IPS-18c (cell line): ENCODE measurements around the gene VPS52.
A peak's percentile ranks its signal among the peaks of the same experiment; 100 is the strongest.
"Not testable (repeated sequence)": the region's sequence is repeated elsewhere in the genome, so short reads cannot be mapped to it uniquely, and the experiment has no call there.

Experiments used
- H3K4me3 ChIP-seq: 2 replicates; pipeline ENCODE4 v1.7.0; 2013; ENCODE audit warnings: low read depth, mild to moderate bottlenecking, low read length, moderate library complexity; ENCODE audit not compliant: insufficient read depth
- H3K9me3 ChIP-seq: one replicate; pipeline ENCODE4 v1.6.1; 2013; ENCODE audit warnings: mild to moderate bottlenecking, low read length, moderate library complexity; ENCODE audit not compliant: control insufficient read depth, insufficient read depth

The VPS52 gene

DNA sequence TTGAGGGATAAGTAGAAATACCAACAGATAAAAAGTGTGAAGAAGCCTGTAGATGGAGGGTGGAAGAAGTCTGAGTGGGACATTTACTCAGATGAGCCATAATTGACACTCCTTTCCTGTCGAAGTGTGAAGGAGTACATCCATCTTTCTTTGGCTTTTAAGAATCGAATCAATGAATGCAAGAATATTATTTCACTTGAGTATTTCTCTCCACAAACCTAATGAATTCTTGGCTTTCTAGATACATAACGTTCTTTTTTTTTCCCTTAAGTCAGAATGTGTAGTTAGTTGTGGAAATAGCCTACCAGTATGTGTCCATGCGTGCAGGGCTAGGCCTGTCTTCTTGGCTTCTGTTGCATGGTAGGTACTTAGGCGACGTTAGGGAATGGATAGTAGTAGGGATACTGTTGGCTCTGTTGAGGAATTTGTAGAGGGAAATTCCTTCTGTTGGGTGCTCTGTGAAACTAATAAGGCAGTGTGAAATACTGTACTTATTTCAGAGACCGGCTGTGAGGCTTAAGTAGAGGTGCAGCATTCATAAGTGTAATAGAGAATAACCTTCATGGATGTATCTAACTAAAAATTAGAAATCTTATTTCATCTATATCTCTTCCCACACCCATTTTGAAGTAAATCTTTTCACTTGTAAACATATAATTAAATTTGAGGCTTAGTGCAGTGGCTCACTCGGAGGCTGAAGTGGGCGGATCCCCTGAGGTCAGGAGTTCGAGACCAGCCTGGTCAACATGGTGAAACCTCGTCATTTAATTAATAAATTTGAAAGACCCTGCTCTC, 1.6 kb upstream of the VPS52 start:
- H3K4me3 ChIP-seq: peak overlapping the region; percentile 91

DNA sequence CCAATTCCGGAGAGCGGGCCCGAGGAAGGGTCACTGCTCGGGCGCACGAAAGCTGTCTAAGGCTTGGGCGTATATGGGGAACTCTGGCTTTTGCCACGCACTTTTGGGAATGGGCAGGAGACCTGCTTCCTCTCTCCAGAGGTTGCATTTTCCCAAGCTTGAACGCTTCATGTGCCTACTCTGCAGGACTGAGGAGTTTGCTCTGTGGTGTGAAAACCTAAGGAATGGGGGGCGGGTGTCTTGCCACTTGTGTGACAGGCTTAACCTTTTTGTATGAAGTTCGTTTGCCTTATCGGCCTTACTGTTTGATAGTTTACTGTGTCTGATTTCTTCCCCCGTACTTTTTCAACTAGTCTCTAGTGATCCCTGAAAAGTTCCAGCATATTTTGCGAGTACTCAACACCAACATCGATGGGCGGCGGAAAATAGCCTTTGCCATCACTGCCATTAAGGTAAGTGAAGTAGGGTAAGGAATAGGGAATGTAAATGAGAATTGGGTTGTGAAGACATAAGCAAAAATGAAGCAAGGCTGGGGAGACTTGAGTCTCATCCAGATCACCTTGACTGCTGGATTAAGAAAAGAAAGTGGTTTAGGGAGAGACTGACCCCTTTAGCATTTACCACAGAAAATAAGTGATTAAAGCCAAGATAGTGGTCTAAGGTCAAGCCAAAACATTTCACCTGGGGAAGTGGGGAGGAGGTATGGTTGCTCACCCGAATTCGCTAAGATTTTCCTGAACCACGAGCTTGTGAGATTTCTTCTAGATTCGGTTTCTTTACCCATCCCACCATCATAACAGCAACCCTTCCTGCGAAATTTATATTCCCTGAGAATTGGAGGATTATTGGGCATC, 826 bp upstream of the VPS52 start:
- Histone ChIP-seq H3K9me3 (no peaks in the 10 kb centered on the region), H3K4me3 (peak overlapping the region; percentile 91)

More for the DNA sequence above, 1.6 kb upstream of the VPS52 start:
- H3K9me3 ChIP-seq: no peaks in the 10 kb centered on the region

DNA sequence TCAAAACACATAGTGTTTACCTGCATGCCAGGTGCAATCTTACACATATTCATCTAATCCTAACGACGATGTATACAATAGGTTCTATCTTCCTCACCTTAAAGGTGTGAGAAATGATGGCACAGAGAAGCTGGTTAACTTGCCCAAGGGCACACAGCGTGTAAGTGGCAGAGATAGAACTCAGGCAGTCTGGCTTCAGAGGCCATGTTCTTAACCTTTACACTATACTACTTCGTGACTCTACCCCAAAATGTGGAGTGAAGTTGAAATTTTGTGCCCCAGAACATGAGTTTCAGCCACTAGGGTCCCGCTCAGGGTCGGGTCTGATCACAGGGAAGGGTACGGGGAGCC, 584 bp downstream of the VPS52 start:
- Histone ChIP-seq H3K4me3 (peak overlapping the region; percentile 87), H3K9me3 (no peaks in the 10 kb centered on the region)

DNA sequence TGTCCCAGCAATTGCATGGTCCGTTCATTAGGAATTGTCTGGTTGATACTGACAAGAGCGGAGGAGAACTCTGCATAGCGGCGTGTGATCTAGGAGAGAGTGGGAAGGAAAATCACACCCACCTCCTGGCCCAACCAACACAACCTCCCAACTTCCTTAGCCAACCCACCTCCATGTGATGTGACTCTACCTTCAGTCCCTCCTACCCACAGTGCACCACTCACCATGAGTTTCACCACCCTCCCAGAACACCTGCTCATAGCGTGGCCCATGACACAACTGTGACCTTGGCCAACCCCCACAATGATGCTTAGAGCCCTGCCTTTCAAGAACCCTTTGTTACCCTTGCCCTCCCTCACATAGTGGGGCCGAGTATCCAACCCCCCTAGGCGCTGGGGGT, 7.7 kb downstream of the VPS52 start:
- Histone ChIP-seq H3K4me3 (no peak overlapping the region), H3K9me3 (peaks cover 2% of the 10 kb centered on the region)

DNA sequence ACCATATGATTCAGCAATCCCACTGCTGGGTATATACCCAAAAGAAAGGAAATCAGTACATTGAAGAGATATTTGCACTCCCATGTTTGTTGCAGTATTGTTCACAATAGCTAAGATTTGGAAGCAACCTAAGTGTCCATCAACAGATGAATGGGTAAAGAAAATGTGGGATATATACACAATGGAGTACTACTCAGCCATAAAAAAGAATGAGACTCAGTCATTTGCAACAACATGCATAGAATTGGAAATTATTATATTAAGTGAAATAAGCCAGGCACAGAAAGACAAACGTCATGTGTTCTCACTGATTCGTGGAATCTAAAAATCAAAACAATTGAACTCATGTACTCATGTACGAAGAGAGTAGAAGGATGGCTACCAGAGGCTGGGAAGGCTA, 9.2 kb downstream of the VPS52 start:
- not testable (repeated sequence) for H3K9me3 ChIP-seq, H3K4me3 ChIP-seq

DNA sequence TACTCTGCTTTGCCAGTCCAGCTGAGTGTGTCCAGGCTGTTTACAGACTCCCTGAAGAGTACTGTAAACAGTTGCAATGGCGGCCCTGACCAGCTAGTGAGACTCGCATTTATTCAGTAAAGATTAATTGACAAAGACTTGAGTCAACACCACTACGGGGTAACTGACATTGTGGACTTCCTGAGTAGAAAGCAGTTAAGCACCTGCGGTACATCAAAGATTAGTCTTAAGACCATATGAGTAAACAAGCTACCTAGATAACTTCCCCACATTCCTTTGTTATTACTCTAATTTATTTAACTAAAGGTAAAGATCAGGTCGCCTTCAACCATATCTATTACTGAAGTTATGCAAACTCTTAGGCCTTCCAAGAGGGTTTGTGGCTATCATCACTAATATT, 12.6 kb downstream of the VPS52 start:
- Histone ChIP-seq H3K4me3 (no peak overlapping the region), H3K9me3 (no peaks in the 10 kb centered on the region)

DNA sequence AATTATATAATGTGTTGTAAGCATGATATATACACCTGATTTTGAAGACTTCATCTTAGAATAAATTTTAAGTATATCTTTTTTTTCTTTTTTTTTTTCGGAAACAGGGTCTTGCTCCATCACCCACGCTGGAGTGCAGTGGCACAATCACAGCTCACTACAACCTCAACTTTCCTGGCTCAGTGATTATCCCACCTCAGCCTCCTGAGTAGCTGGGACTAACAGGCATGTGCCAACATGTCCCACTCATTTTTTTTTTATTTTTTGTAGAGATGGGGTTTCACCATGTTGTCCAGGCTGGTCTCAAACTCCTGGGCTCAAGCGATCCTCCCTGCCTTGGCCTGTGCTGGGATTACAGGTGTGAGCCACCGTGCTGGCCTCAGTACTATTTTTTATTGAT, 17.1 kb downstream of the VPS52 start:
- no peak overlapping the region for H3K4me3 ChIP-seq
- H3K9me3 ChIP-seq: no peaks in the 10 kb centered on the region

DNA sequence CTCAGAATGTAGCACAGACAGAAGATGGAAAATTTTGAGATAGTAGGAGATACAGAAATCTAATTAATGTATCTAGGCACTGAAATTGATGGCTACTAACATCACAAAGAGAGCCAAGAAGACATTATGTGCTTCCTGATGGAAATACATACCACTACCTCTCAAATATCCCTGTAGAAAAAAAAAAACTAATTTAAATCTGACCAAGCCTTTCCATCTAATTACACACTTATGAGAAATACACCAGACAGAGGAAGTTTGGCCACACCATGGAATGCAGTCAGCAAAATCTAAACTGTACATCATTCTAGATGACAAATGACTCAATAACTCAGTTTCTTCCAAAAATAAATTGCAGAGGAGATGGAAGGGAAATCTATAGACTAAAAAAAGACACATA, 18.9 kb downstream of the VPS52 start:
- Histone ChIP-seq H3K9me3 (no peaks in the 10 kb centered on the region), H3K4me3 (no peak overlapping the region)

DNA sequence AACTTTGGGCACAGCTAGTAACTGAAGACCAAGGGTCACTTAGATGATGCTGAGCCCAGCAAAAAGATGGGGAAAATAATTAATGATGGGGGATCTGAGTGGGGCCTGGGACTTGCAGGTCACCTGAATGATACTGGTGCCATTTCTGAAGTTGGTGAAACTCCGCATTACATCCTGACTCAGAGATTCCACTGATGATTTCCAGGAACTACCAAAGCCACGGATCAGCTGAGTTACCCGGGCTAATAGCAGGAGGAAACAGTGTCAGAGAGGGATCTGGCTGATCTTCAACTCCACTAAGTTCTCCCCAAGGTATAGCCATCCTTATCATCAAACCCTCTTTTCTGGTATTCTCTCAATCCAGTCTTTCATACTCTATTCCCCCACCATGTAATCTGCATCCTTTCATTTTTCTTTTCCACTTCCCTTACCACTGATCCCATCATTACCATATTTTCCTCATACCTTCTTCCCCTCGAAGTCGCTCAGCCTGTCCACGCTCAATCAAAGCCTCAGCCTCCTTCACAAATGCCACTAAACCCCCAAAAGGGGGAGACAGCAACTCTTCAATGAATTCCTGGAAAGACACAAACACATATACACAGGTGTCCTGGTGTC, 20.2 kb downstream of the VPS52 start:
- Histone ChIP-seq H3K4me3 (no peak overlapping the region), H3K9me3 (no peaks in the 10 kb centered on the region)

DNA sequence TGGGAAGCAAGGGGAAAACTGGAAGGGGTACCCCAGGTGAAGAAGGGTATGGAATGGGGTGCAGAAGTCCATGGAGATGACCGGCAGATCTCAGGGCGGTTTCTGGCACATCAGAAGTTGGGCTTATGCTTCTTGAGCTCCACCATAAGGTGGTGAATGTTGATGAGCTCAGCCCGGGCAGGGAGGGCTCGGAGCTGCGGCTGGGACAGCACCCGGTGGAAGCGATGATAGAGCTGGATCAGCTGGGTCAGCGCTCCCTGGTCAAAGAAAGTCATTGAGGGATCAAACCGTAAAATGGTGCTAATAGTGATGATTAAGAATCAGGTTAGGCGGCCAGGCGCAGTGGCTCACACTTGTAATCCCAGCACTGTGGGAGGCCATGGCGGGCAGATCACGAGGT, 20.9 kb downstream of the VPS52 start:
- Histone ChIP-seq H3K4me3 (no peak overlapping the region), H3K9me3 (no peaks in the 10 kb centered on the region)

DNA sequence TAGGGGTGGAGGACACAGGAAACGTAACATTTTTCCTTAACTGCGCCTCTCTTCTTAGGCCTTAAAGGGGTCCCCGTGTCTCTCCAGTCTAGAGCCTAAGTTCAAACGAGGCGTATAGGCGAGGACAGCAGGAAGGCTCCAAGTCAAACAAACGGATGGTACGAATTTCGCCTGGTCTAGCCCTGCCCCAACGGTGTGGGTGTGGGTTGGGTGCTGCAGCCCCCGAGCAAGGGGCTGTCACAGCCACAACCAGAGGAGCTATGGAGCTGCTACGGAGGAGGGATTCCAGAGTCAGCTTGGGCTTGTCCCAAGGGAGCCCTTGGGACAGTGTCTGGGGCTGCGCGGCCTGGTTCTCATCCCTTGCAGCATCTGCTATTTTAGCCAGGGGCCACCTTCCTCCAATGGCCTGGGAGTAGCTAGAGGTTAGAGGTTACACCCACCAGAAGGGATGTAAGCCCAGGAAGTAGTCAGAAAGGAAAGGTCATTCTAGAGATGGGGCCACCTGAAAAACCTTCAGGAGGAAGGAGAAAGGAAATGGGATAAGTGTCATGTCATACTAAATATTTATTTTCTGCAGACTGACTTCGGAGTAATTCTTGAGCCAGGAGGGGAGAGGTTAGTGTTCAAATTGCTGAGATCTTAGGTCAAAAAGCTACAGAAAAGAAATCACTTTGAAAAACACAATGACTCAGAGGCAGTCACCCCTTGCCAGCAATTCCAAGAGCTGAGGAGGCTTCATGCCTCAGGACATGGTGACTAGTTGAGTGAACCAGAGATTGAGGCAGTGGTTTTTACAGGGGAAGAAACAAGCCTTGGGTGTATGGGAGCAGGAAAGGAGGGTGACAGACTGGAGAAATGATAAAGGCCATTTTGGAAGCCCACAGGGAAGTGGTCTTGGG, 21.7 kb downstream of the VPS52 start:
- no peaks in the 10 kb centered on the region for H3K9me3 ChIP-seq
- H3K4me3 ChIP-seq: peak overlapping the region; percentile 60

DNA sequence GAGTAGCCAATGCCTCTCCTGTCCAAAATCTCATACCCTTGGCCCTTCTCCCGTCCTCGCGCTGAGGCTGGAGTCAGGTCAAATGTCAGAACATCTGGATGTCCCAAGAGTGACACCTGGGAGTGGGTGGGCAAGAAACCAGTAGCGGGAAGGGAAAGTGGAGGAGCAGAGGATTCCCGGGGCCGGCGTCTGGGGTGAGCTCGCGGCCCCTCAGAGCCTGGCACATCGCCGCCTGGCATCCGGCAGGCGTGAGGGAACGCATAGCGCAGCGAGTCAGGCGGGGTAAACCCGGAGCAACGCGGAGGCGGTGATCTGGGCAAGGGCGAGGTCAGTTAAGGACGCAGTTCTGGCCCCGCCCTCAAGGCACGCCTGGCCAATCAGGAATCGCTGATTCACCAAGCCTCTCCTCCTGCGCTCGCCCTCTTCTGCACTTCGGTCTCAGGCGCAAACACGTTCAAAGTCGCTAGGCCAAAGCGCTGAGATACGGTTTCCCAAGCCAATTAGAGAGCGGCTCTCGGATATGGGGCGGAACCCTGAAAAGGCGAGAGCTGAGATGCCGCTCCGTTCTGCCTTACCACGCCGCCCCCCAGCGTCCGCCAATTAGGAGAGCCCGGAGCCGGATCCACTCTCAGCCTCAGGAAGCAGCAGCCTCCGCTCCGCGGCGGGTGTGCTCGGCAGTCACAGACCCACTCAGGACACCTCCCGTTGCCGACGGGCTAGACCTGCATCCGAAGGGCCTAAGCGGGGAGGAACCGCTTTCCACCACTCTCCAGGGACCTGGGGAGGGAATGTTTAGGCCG, 22.5 kb downstream of the VPS52 start:
- Histone ChIP-seq H3K9me3 (no peaks in the 10 kb centered on the region), H3K4me3 (peak overlapping the region; percentile 62)

DNA sequence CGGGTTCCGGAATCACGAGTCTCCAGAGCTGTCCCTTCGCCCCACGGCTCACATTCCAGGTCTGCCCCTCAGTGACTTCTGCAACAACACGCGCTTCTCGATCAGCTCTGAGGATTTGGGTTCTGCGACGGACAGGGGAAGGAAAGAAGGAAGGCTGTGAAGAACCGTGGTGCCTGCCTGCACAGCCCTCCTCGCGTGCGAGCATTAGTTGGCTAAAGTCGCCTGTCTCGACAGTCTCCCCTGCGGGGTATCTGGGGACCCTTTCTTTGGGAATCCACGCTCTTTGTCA, 23.1 kb downstream of the VPS52 start:
- Histone ChIP-seq H3K9me3 (no peaks in the 10 kb centered on the region), H3K4me3 (peak overlapping the region; percentile 62)

DNA sequence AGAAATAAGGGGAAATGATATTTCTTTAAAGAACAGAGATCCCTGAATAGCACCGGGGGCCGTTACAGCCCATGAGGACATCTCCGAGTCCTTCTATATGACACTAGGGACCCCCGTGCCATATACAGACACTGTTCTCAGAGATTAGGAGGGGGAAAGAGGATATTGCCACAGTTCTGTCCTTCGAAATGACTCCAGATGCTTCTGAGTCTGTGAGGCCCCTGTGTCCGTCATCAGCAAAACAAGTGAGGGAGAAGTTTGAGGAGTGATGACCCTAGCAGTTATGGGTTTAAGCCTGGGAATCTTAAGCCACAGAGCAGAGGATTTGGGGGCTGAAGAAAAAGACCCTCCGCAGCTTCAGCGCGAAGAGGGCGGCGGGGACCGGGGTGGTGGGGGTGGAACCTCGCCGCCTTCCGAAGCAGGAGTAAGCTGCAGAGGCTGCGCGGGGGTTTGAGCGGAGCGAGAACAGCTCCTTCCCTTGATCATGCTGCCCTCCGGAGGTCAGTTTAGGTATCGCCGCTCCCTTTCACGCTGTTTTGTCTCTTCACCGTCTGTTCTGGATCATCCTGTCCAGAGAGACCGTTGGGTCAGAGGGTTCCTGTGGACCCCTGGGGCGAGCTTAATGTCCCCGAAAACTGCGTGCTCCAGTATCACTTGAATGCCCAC, 23.6 kb downstream of the VPS52 start:
- Histone ChIP-seq H3K4me3 (peak overlapping the region; percentile 62), H3K9me3 (no peaks in the 10 kb centered on the region)

DNA sequence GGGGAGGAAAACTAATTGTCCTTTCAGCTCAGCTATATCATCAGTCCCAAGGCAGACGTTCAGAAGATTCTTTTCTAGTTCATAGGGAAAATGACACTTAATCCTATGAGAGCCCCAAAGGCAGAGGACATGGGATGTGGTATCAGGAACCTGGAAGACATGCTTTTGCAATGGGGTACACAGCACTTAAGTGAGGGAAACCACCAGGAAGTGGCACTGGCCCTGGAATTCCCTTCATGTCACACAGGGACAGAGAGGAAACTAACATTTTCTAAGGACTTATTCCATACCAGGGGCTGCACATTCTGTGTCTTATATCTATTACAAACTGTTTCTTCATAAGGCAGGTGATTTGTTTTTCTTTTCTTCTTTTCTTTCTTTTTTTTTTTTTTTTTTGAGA, 28.2 kb downstream of the VPS52 start:
- no peaks in the 10 kb centered on the region for H3K9me3 ChIP-seq
- no peak overlapping the region for H3K4me3 ChIP-seq

DNA sequence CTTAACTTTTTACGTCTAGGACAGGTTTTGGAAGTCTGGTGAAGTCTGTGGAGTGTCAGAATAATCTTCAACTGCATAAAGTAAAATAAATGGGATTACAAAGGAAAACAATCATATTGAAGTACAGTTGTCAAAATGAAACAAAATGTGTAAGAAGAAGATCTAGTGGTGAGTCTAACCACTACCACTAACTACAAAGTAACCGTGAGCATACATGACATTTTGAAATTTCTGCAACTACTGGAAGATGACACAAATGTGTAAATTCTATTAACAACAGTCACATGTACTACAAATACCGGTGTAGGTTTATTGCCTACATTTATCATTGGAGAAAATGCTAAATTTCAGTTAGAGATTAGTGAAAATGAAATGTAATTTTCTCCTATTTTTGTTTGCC, 29.7 kb downstream of the VPS52 start:
- Histone ChIP-seq H3K9me3 (no peaks in the 10 kb centered on the region), H3K4me3 (no peak overlapping the region)
